ENCODE results near the gene ADRA2A. TPM values are rescaled to one million over a fixed set of nuclear protein-coding genes. Genes with fewer than 3 reads are reported as not detected.
A peak's percentile ranks its signal among the peaks of the same experiment; 100 is the strongest.

ADRA2A gene
- 4.3 TPM for total RNA-seq

DNA sequence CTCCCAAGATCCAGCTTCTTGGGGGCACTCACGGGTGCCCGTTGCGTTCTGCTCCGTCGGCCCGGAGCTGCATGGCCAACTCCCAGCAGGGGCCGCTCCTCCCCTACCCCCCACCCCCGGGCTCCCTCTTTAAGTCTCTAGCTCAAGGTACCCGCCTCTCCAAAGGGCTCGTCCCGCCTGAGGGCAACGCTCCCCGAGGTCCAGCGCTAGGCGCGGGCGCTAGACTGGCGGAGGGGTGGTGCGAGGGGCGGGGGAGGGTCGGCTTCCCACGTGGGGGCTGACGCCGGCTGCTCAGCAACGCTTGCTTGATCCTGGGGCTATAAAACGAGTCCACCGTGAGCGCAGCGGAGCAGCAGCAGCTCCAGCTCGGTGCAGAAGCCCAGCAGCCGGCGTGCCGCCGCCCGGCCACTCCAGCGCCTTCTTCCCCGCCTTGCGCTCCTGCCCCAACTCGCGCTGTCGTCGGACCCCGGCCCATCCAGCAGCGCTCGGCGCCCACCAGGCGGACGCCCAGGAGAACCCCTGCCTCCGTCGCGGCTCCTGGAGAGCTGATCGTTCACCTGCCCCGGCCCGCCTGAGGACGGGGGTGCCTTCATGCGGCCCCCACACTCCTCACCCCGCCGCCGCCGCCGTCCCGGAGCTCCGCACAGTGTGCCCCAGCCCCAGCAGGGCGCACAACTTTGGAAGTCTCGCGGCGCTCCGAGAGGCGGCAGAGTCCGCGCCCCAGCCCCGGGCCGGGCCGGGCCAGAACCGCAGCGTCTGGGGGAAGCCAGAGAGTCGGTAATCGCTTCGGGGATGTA lies at the start of gene ADRA2A:
Gene ADRA2A, plus strand, starts transcription at position 348 of the 797 bp plus-strand sequence. CDS start 968 bp downstream, outside the sequence.
- peak; percentile 76 for DNase-seq

DNA sequence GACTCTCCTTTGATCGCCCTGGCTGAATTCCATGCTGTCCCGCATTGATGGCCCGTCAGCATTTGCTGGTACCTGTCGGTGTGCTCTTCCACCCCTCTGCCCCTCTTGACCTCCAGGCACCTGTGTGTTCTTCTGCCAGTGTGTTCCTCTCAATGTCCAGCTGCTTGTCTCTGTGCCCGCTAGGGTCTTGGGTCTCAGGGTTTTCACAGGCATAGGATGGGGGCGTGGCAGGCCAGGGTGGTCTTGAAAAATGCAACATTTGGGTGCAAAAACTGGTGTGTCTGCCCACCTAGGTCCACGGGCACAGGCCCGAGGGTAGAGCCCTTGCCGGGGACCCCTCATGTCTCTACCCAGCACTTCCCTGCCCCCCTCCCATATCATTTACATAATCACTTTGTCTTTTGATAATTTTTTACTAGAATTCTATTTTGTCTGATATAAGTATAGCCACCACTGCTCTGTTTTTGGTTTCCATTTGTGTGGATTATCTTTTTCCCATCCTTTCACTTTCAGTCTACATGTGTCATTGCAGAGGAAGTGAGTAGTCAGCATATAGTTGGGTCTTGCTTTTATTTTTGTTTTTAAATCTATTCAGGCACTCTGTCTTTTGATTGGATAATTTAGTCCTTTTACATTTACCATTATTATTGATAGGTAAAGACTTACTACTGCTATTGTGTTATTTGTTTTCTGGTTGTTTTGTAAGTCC lies 46.6 kb upstream of the ADRA2A start:
- DNase-seq, result no peak

DNA sequence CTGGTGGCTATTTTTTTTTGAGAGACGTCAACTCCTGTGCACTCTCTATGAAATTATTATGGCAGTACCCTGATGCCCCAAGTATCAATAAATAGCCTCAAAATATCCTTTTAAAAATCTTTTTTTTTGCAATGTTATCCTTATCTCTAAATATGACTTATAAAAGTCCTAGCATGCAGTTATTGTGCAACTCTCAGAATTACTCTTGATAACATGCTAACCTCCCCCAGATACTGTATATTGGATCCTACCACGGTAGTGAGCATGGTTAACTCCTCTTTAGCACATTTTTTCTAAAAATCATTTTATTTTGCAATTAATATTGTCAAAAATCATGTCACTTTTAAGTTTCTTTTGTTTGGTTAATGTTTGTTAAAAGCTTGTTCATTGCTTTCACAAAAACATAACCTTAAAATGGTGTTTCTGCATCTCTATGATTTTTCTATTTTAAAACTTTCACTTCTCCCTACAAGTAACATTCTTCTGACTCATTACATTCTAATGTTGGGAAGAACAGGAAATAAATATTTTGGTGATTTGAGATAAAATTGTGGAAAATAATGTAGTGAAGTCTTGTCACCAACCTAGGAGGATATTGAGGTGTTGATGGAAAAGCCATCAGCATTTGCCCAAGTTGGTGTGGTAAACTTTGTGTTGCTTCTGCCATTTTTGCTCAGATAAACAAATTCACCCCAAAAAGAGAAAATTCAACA lies 42.1 kb upstream of the ADRA2A start:
- no peak for DNase-seq

DNA sequence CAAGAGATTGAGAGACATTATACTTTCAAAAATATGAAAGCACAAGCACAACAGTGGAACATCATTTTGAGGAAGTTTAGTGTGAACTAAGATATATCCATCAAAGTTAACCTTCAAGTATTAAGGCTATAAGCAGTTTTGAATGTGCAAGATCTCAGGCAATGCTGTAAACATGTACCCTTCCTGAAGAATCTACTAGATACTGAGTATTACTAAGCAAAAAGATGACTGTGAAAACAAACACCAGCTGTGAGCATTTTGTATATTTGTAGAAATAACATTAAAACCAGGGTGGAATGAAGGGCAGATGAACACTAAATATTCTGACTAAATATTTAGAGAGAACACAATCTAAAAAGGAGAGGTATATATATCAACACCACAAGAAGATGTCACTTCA lies 41.3 kb upstream of the ADRA2A start:
- DNase-seq, result no peak

DNA sequence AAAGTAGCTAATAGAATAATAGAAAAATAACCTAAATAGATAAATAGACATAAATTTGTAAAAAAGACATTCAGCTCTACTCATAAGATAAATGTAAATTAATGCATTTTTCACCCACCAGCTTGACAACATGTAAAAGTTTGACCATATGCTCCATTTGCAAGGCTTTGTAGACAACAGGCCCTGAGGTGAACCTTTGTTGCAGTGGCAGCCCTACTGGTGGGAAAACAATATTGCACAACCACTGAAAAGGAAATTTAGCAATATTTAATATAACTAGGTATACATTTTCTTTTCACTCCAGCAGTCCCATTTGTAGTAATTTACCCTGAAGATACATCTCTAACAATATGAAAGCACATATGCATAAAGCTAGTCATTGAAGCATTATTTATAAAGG lies 39.0 kb upstream of the ADRA2A start:
- no peak for DNase-seq

DNA sequence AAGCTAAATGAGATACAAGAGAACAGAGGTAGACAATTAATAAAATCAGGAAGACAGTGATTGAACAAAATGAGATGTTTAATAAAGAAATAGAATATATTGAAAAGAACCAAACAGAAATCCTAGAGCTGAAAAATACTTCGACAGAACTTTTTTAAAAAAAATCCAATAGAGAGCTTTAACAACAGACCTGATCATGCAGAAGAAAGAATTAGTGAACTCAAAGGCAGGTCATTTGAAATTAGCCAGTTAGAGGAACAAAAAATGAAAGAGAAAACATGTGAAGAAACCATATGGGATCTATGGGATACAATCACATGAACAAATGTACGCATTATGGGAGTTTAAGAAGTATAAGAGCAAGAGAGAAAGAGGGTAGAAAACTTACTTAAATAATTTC lies 37.3 kb upstream of the ADRA2A start:
- DNase-seq, result no peak

DNA sequence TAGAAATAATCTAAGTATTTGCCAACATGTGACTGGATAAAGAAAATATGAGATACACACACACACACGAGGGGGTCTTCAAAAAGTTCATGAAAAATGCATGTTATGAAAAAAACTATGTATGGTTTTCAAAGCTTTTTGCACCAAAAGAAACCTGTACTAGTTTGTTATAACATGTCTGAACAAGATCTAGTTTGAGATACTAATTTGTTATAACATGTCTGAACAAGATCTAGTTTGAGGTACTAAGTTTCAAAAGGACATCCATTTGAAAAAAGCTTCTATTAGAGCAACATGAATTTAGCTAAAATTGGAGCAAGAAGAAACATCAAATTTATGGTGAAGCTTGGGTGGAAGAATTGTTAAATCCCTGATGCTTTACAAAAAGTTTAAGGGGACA lies 19.8 kb upstream of the ADRA2A start:
- no peak for DNase-seq

DNA sequence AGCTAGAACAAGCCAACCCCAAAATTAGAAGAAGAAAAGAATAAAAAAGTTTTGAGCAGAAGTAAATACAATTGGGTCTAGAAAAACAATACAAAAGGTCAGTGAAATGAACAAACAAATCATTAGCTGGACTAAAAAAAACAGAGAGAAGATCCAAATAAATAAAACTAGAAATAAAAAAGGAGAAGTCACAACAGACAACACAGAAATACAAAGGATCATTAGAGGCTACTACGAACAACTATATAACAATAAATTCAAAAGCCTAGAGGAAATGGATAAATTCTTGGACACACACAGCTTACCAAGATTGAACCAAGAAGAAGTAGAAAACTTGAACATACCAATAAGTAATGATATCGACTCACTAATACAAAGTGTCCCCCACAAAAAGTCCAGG lies 13.4 kb upstream of the ADRA2A start:
- no peak for DNase-seq

DNA sequence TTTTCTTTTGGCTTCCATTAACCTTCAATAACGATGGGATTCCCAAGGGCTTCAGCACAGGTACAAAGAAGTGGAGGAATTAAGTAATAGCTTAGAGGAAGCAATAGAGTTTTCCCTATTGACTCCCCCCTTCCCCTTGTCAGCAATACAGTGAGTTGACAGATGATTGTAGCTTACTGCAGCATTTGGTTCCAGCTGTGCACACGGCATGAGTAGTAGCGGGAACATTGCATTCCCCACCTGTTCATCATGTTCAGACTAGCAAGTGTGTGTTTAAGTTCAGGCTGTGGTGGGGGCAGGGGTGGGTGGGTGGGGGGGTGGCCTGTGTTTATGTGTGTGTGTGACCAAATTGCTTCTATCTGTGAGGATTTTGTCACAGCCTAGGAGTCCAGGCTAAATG lies 4.6 kb upstream of the ADRA2A start:
- peak; percentile 47 for DNase-seq

DNA sequence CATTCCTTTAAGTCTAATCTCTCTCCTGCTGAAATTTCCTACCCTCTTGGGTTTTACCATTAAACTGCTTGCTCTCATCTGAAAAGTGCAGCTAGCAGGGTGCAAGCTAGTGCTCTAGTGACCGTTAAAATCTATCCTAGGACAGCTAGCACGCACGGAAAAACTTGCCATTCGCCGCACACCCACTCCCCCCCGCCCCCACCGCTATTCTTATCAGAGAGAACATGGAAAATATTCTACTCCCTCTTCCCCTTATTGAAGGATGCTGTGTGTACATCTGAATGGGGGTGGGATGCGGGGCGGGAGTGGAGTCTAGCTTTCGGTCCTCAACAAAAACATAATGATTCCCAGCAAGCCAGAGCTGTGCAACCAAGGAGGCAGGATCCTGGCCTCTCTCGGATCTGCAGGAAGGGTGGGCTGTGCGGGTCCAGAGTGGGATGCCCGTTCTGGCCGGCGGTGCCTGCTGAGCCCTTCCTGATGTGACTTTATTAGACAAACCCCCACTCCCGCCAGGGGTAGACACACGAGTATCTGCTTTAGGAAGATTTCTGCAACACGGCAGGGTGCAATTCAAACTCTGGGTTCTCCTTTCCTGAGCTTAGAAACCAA lies 1.1 kb upstream of the ADRA2A start:
- DNase-seq, result no peak

DNA sequence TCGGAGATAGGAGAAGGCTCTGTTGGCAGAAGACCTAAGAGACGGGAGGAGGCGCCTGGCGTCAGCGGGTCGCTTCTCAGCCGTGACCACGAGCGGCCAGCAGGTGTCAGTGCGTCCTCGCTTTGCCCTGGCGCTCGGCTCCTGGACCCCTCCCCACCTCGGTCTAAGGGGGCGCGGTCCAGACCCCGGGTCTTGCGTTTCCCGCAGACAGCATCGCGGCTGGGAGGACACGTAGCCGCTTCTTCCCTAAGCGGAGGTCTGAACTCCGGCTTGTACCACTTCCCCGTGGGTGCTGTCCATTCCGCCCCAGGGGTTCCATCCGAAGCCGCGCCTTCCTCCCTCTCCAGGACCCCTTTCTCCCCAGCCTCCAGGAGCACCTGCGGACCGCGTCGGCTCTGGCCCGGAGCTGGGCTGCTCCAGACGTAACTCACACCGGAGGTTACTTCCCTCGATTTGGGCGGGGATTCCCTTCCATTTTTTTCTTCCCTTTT lies 593 bp upstream of the ADRA2A start:
- DNase-seq, result peak; percentile 86

DNA sequence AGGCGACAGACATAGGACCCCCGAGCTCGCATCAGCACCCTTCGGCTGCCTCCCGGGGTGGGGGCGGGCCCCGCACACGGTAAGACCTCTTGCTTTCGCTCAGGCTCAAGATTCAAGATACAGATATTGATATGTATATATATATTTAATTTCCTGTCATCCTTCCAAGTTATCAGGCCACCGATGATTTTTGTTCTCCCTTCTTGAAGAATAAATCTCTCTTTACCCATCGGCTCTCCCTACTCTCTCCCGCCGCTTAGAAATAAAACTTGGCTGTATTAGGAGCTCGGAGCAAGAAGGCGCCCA lies 603 bp downstream of the ADRA2A start:
- DNase-seq, result no peak

DNA sequence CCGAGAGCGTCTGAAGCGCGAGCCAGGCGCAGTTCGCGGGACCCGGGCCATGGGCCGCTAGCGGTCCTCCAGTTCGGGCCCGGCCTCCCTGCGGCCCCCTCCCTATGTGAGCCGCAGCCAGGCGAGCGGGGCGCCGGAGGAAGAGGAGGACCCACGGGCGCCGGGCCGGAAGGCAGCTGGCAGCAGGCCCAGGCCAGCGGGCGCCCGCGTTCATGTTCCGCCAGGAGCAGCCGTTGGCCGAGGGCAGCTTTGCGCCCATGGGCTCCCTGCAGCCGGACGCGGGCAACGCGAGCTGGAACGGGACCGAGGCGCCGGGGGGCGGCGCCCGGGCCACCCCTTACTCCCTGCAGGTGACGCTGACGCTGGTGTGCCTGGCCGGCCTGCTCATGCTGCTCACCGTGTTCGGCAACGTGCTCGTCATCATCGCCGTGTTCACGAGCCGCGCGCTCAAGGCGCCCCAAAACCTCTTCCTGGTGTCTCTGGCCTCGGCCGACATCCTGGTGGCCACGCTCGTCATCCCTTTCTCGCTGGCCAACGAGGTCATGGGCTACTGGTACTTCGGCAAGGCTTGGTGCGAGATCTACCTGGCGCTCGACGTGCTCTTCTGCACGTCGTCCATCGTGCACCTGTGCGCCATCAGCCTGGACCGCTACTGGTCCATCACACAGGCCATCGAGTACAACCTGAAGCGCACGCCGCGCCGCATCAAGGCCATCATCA lies 1.1 kb downstream of the ADRA2A start:
- DNase-seq, result peak; percentile 19

DNA sequence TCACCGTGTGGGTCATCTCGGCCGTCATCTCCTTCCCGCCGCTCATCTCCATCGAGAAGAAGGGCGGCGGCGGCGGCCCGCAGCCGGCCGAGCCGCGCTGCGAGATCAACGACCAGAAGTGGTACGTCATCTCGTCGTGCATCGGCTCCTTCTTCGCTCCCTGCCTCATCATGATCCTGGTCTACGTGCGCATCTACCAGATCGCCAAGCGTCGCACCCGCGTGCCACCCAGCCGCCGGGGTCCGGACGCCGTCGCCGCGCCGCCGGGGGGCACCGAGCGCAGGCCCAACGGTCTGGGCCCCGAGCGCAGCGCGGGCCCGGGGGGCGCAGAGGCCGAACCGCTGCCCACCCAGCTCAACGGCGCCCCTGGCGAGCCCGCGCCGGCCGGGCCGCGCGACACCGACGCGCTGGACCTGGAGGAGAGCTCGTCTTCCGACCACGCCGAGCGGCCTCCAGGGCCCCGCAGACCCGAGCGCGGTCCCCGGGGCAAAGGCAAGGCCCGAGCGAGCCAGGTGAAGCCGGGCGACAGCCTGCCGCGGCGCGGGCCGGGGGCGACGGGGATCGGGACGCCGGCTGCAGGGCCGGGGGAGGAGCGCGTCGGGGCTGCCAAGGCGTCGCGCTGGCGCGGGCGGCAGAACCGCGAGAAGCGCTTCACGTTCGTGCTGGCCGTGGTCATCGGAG lies 1.8 kb downstream of the ADRA2A start:
- DNase-seq, result peak; percentile 9

DNA sequence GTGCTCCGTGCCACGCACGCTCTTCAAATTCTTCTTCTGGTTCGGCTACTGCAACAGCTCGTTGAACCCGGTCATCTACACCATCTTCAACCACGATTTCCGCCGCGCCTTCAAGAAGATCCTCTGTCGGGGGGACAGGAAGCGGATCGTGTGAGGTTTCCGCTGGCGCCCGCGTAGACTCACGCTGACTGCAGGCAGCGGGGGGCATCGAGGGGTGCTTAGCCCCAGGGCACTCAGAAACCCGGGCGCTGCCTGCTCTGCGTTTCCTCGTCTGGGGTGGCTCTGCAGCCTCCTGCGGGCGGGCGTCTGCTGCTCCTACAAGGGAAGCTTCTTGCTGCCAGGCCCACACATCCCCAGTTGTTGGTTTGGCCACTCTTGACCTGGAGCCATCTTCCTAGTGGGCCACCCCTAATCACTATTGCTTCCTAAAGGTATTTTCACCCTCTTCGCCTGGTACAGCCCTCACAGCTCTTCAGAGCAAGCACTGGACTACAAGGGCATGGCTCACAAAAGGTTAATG lies 2.5 kb downstream of the ADRA2A start:
- no peak for DNase-seq

DNA sequence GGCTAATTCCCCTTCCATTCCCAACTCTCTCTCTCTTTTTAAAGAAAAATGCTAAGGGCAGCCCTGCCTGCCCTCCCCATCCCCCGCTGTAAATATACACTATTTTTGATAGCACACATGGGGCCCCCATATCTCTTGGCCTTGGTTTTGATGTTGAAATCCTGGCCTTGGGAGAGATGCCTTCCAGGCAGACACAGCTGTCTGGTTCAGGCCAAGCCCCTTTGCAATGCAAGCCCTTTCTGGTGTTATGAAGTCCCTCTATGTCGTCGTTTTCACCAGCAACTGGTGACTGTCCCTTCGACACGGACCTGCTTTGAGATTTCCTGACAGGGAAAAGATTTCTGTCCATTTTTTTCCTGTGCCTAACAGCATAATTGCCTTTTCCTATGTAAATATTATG lies 3.0 kb downstream of the ADRA2A start:
- DNase-seq, result peak; percentile 18

DNA sequence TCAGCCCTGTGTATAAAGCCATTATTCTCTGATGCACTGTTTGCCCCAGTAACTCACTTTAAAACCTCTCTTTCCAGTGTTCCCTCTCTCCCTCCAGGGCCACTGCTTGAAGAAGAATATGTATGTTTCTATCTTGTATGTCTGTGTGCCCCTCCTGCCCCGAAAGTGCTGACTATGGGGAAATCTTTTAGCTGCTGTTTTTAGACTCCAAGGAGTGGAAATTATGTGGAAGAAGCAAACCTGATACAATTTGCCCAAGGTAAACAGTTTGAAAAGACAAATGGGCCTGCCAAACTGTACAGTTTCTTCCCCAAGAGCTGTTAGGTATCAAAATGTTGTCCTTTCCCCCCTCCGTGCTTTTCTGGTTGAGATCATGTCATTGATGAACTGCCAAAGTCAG lies 3.4 kb downstream of the ADRA2A start:
- no peak for DNase-seq

DNA sequence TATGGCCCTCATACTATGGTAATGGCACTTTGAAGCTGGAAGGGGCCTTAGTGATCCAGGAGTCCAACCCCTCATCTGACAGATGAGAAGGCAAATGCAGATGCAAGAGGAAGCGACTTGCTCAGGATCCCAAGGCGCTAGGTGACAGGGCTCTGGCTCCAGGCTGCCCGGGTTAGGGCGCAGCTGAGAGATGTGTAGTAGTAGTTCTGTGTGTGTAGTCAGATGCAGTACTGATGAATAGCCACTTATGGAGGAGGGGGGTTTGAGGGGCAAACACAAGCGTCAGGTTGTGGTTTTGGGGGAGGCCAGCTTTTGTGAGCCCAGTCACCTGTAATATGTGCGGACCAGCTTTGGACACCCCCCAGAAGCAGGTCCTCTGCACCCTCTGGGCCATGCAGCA lies 4.8 kb downstream of the ADRA2A start:
- DNase-seq, result no peak

DNA sequence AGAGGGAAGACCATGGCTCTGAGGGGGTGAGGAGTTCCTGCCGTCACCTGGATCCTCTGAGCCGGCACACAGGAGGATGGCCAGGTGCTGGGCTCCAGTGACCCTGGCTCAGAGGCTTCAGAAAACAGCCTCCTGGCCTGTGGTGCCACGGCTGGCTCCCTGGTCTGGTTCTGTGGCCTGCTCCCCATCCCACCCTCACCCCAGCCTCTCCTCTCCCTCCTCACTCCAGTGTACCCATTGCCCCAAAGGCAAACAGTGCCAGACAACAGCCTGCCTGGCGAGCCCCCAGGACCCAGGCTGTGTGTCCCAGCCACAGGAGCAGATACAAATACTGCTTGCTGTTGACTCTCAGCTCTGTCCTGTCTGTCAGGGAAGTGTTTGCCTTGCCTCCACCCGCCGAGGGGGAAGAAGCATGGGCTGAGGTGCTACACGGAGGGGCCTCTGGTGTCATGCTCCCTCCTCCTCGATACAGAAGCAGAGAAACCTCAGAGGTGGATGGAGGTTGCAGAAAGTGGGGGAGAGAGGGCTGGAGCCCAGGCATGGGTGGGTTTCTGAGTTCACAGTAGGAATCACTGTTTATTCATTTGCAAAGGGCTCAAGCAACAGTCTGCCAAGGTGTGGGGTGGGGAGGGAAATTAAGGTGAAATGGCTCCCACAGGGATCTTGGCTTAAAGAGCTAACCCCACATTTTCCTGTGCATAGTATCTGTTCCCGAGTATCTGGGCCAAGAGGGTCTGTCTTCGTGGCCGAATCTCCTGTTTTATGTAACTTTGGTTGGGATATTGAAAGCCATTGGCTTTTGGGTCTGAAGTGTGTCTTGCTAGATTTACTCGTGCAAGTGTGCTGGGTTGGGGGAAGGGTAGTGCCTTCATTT lies 5.5 kb downstream of the ADRA2A start:
- DNase-seq, result no peak

Data from tongue (tissue), 2 donors.